ENCODE data around the gene TMEM168. TPM values are rescaled to one million over a fixed set of nuclear protein-coding genes. Genes with fewer than 3 reads are reported as not detected.

The TMEM168 gene
- polyA plus RNA-seq, 1 donor (not counting 4 experiments of a cell fraction or from before 2014, with no cell fraction given): 32.8 TPM

DNA sequence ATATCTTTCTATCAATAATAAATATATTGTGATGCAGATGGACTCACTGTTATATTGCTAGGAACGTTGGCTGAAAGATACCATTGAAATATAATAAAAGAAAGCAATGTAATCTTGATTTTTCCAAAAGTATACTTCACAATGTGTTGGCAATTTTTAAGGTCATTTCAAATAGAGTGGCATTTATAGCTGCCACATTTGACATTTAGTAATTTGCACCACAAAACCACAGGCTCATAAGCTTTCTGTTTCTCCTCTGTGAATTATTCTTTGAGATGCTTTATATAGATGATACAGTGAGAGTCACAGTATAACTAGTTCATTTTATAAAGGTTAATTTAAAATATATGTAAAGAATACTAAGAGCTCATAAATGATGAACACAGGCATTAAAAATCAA lies 44.6 kb downstream of the TMEM168 start:
- no peak for TF ChIP-seq EZH2 (IDR thresholded peaks at IDR 0.05; ENCODE audit: low read length)
- TF ChIP-seq, protein P1, sequence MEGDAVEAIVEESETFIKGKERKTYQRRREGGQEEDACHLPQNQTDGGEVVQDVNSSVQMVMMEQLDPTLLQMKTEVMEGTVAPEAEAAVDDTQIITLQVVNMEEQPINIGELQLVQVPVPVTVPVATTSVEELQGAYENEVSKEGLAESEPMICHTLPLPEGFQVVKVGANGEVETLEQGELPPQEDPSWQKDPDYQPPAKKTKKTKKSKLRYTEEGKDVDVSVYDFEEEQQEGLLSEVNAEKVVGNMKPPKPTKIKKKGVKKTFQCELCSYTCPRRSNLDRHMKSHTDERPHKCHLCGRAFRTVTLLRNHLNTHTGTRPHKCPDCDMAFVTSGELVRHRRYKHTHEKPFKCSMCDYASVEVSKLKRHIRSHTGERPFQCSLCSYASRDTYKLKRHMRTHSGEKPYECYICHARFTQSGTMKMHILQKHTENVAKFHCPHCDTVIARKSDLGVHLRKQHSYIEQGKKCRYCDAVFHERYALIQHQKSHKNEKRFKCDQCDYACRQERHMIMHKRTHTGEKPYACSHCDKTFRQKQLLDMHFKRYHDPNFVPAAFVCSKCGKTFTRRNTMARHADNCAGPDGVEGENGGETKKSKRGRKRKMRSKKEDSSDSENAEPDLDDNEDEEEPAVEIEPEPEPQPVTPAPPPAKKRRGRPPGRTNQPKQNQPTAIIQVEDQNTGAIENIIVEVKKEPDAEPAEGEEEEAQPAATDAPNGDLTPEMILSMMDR (optimal IDR thresholded peaks at IDR 0.05 in 1 of 3, IDR thresholded peaks at IDR 0.05 in 1 of 3, conservative IDR thresholded peaks at IDR 0.05 in 1 of 3; ENCODE audit: extremely low read depth in 1 of 3, insufficient read depth in 2 of 3, low read length in 3 of 3): no peak
- dilution Hi-C loops (cut with MboI; ENCODE audit: extremely low pct_ligation_motif_present, low sequenced_read_pairs): no loop called here

DNA sequence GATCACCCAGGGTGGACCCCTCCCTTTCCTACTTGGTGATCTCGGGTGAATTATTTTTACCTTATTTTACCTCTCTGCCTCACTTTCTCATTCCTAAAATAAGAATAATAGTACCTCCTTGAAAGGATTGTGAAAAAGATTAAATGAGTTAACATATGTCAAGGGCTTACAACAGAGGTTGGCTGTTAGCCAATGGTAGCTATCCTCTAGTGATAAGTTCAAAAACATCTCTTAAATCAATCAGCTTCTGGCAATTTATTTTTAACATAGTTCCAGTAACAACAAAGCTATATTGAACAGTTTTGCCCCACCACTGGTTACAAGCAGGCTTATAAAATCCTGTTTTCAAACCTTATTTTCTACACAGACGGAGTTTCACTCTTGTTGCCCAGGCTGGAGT lies 45.4 kb downstream of the TMEM168 start:
- no peaks in the 10 kb centered on the region for H3K36me3 ChIP-seq (ENCODE audit: control insufficient read depth in 2 of 2, extremely low read depth in 1 of 2, insufficient read depth in 2 of 2, low read length in 2 of 2)
- FAIRE-seq (no peak), DNase-seq (ENCODE audit: low read depth, low spot score) (no peak)
- H3K79me2 ChIP-seq (ENCODE audit: control insufficient read depth, insufficient read depth, low read length): no peaks in the 10 kb centered on the region
- H3K4me3 ChIP-seq (ENCODE audit: control insufficient read depth in 2 of 3, extremely low read depth in 1 of 3, insufficient read depth in 2 of 3, low read depth in 1 of 3, low read length in 3 of 3): no peak overlapping the region
- H3K9me3 ChIP-seq (ENCODE audit: control insufficient read depth, low read depth, low read length): no peaks in the 10 kb centered on the region
- no peaks in the 10 kb centered on the region for H4K20me1 ChIP-seq (ENCODE audit: control insufficient read depth, extremely low read depth, insufficient read depth, low read length)
- dilution Hi-C loops (cut with MboI; ENCODE audit: extremely low pct_ligation_motif_present, low sequenced_read_pairs): no loop called here
- no peaks in the 10 kb centered on the region for H3K9me1 ChIP-seq (ENCODE audit: control insufficient read depth, extremely low read depth, insufficient read depth, low read length)
- no peak overlapping the region for H2AFZ ChIP-seq (ENCODE audit: control insufficient read depth, low read length)
- no peaks in the 10 kb centered on the region for H3K4me1 ChIP-seq (ENCODE audit: control insufficient read depth, extremely low read depth, insufficient read depth, low read length)
- H3K9ac ChIP-seq (ENCODE audit: control insufficient read depth, extremely low read depth, insufficient read depth, low read length): no peak overlapping the region
- TF ChIP-seq, protein P1 (optimal IDR thresholded peaks at IDR 0.05 in 1 of 3, IDR thresholded peaks at IDR 0.05 in 1 of 3, conservative IDR thresholded peaks at IDR 0.05 in 1 of 3; ENCODE audit: extremely low read depth in 1 of 3, insufficient read depth in 2 of 3, low read length in 3 of 3): no peak
- no peak for TF ChIP-seq EZH2 (IDR thresholded peaks at IDR 0.05; ENCODE audit: low read length)
- H3K4me2 ChIP-seq (ENCODE audit: control insufficient read depth, extremely low read depth, insufficient read depth, low read depth, low read length): no peak overlapping the region
- no peak overlapping the region for H3K27ac ChIP-seq (ENCODE audit: control insufficient read depth, insufficient read depth, low read length)
- H3K27me3 ChIP-seq (ENCODE audit: control insufficient read depth, extremely low read depth, insufficient read depth, low read length): no peaks in the 10 kb centered on the region

More for the DNA sequence above, 44.6 kb downstream of the TMEM168 start:
- H3K4me3 ChIP-seq (ENCODE audit: control insufficient read depth in 2 of 3, extremely low read depth in 1 of 3, insufficient read depth in 2 of 3, low read depth in 1 of 3, low read length in 3 of 3): no peak overlapping the region
- no peak overlapping the region for H3K4me2 ChIP-seq (ENCODE audit: control insufficient read depth, extremely low read depth, insufficient read depth, low read depth, low read length)
- H2AFZ ChIP-seq (ENCODE audit: control insufficient read depth, low read length): no peak overlapping the region
- H3K27ac ChIP-seq (ENCODE audit: control insufficient read depth, insufficient read depth, low read length): no peak overlapping the region
- DNase-seq (ENCODE audit: low read depth, low spot score): no peak
- no peaks in the 10 kb centered on the region for H3K9me1 ChIP-seq (ENCODE audit: control insufficient read depth, extremely low read depth, insufficient read depth, low read length)
- H3K36me3 ChIP-seq (ENCODE audit: control insufficient read depth in 2 of 2, extremely low read depth in 1 of 2, insufficient read depth in 2 of 2, low read length in 2 of 2): no peaks in the 10 kb centered on the region
- H3K9me3 ChIP-seq (ENCODE audit: control insufficient read depth, low read depth, low read length): no peaks in the 10 kb centered on the region
- no peaks in the 10 kb centered on the region for H3K27me3 ChIP-seq (ENCODE audit: control insufficient read depth, extremely low read depth, insufficient read depth, low read length)
- no peaks in the 10 kb centered on the region for H4K20me1 ChIP-seq (ENCODE audit: control insufficient read depth, extremely low read depth, insufficient read depth, low read length)
- FAIRE-seq: no peak
- no peaks in the 10 kb centered on the region for H3K79me2 ChIP-seq (ENCODE audit: control insufficient read depth, insufficient read depth, low read length)
- H3K9ac ChIP-seq (ENCODE audit: control insufficient read depth, extremely low read depth, insufficient read depth, low read length): no peak overlapping the region
- H3K4me1 ChIP-seq (ENCODE audit: control insufficient read depth, extremely low read depth, insufficient read depth, low read length): no peaks in the 10 kb centered on the region
